ENCODE results near the gene CACNG5. TPM values are rescaled to one million over a fixed set of nuclear protein-coding genes. Genes with fewer than 3 reads are reported as not detected.

CACNG5 gene
- total and polyA plus RNA-seq, 8 donors: 0.15 to 0.77 (median 0.29) TPM; not detected in 2

DNA sequence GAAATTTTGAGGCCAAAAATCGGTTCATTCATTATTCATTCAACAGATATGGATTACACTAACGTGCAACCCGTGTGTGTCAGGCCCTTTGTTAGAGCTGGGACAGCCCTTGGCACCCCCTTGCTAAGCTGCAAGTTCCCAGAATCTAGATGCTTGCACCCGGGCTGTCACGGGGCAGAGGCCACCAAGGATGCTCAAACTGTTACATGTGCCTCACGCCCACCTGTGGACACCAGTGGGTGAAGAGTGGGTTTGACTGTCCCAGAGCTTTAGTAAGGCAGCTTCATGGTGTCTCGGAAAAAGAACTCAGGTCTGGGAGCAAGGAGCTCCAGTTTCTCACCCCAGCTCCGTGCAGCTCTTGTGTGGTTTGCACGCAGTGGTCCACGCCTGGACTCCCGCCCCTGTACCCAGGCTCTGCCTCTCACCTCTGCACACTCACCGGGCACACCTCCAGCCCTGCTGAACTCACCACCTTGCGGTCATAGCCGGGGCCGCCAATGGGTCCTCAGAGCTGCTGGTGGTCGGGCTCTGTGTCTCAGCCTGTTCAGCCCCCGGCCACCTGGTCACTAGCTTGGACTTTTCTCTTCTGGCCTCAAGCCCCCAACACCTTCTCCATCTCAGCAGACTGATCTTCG lies 75.9 kb downstream of the CACNG5 start:
- intact Hi-C loops (cut with DNase I): no loop called here
- H3K4me3 ChIP-seq: no peak overlapping the region
- TF ChIP-seq, protein P1, sequence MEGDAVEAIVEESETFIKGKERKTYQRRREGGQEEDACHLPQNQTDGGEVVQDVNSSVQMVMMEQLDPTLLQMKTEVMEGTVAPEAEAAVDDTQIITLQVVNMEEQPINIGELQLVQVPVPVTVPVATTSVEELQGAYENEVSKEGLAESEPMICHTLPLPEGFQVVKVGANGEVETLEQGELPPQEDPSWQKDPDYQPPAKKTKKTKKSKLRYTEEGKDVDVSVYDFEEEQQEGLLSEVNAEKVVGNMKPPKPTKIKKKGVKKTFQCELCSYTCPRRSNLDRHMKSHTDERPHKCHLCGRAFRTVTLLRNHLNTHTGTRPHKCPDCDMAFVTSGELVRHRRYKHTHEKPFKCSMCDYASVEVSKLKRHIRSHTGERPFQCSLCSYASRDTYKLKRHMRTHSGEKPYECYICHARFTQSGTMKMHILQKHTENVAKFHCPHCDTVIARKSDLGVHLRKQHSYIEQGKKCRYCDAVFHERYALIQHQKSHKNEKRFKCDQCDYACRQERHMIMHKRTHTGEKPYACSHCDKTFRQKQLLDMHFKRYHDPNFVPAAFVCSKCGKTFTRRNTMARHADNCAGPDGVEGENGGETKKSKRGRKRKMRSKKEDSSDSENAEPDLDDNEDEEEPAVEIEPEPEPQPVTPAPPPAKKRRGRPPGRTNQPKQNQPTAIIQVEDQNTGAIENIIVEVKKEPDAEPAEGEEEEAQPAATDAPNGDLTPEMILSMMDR (IDR thresholded peaks at IDR 0.05): no peak
- H3K4me1 ChIP-seq: peaks cover 3 to 6% (median 5%) of the 10 kb centered on the region in 3 donors
- no peak overlapping the region for H3K27ac ChIP-seq
- H3K36me3 ChIP-seq: no peaks in the 10 kb centered on the region
- no peaks in the 10 kb centered on the region for H3K27me3 ChIP-seq
- DNase-seq: no peak
- no peak for FAIRE-seq
- H3K9me3 ChIP-seq: no peaks in the 10 kb centered on the region
- ATAC-seq: no peak
- 81 to 85% methylated on average over 18 of the region's 18 CpGs for WGBS, 2 donors

DNA sequence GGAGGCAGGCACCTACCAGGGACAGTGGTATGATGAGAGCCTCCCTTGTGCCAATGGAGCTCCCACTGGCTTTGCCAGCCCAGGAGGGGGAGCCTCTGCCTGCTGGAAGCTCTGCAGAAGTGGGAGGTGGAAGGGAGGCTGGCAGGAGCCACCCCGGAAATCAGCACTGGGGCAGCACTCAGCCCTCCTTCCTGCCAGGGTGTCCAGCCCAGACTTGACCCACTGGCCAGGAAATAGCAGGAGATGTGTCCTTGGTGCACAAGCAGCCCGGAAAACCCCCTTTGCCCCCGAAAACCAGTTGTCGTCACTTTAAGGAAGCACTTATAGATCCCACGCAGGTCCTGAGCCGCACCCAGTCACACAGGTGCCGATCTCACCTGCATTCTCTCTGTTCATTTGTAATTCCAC lies 80.3 kb downstream of the CACNG5 start:
- no peaks in the 10 kb centered on the region for H3K4me1 ChIP-seq
- ATAC-seq (peak; percentile 71 to 88 (median 84)), FAIRE-seq (no peak), DNase-seq (peak in 3 of 6 donors; percentile 24 to 48 (median 33))
- no peaks in the 10 kb centered on the region for H3K9me3 ChIP-seq
- H3K27me3 ChIP-seq: no peaks in the 10 kb centered on the region
- 49 to 52% methylated on average over 5 to 7 of the region's 7 CpGs for WGBS, 2 donors
- no peak overlapping the region for H3K4me3 ChIP-seq
- no peak overlapping the region for H3K27ac ChIP-seq
- TF ChIP-seq, protein P1 (IDR thresholded peaks at IDR 0.05): no peak
- intact Hi-C loops (cut with DNase I): no loop called here
- no peaks in the 10 kb centered on the region for H3K36me3 ChIP-seq

DNA sequence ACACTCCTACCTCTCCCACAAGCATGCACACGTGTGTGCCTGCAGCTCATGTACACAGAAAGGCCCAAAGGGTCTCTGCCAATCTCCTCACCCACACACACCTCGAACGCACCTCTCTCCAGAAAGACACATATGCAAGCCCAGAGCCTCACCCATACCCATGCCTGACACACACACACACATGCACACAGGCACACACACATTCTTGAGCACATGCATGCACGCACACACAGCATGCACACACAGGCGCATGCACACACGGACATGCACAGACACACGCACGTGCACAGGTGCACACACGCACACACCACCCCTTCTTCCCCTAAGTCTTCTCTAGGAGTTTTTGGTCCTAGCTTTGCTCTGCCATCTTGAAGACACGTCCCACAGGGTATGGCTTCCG lies 80.9 kb downstream of the CACNG5 start:
- intact Hi-C loops (cut with DNase I): no loop called here
- H3K36me3 ChIP-seq: no peaks in the 10 kb centered on the region
- FAIRE-seq (no peak), DNase-seq (no peak), ATAC-seq (no peak)
- WGBS, 2 donors: 88 to 89% methylated on average over 11 of the region's 11 CpGs
- no peaks in the 10 kb centered on the region for H3K4me1 ChIP-seq
- no peaks in the 10 kb centered on the region for H3K9me3 ChIP-seq
- H3K27me3 ChIP-seq: no peaks in the 10 kb centered on the region
- TF ChIP-seq, protein P1 (IDR thresholded peaks at IDR 0.05): no peak
- no peak overlapping the region for H3K27ac ChIP-seq
- no peak overlapping the region for H3K4me3 ChIP-seq

DNA sequence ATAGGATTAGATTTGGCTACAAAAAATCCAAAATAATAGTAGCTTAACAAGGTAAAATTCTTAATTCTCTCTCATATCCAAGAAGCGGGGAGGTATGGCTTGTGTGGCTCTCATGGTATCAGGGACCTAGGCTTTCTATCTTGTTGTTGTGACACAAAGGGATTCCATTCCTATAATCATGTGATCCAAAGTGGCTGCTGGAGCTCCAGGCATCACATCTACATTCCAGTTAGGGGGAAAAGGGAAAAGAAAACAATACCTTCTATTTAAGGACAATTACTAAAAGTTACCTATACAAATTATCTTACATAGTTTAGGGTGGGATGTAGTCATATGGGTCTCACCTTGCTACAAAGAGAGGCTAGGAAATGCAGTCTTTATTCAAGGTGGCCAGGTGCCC lies 82.0 kb downstream of the CACNG5 start:
- TF ChIP-seq, protein P1 (IDR thresholded peaks at IDR 0.05): no peak
- Histone ChIP-seq H3K27me3 (no peaks in the 10 kb centered on the region), H3K4me3 (no peak overlapping the region), H3K4me1 (no peaks in the 10 kb centered on the region), H3K27ac (no peak overlapping the region), H3K9me3 (no peaks in the 10 kb centered on the region), H3K36me3 (no peaks in the 10 kb centered on the region)
- WGBS, 2 donors: 97 to 100% methylated on average over 1 of the region's 1 CpG
- intact Hi-C loops (cut with DNase I): no loop called here
- FAIRE-seq: no peak
- DNase-seq: no peak
- no peak for ATAC-seq

DNA sequence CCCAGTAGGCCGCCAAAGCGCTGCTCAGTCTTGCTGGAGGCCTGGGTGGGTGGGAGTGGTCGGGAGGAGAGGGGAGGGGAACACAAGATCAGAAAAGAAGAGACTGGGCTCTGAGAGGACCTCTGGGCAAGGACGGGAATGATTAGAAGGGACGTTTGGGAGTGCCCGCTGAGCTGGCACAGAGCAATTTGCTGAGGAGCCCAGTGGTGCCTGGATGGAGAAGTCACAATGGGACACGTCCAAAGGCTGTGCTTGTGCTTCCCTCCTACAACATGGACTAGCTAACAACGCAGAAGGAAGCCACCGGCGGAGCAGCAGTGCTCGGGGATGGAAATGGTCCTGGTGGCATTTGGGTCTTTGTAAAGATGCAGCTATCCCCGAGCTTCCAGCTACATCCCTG lies 84.0 kb downstream of the CACNG5 start:
- WGBS, 2 donors: 79 to 81% methylated on average over 12 of the region's 12 CpGs
- FAIRE-seq (no peak), DNase-seq (no peak), ATAC-seq (no peak)
- H3K4me3 ChIP-seq: no peak overlapping the region
- H3K27ac ChIP-seq: no peak overlapping the region
- intact Hi-C loops (cut with DNase I): no loop called here
- no peaks in the 10 kb centered on the region for H3K36me3 ChIP-seq
- H3K4me1 ChIP-seq: no peaks in the 10 kb centered on the region
- TF ChIP-seq, protein P1 (IDR thresholded peaks at IDR 0.05): no peak
- H3K9me3 ChIP-seq: no peaks in the 10 kb centered on the region
- no peaks in the 10 kb centered on the region for H3K27me3 ChIP-seq

All from pancreas (tissue), 10 donors.